Right kidney (tissue), 1 donor: ENCODE measurements around the gene KRTAP4-16.
"Not testable (repeated sequence)": the region's sequence is repeated elsewhere in the genome, so short reads cannot be mapped to it uniquely, and the experiment has no call there.

ENCODE experiments used
- DNase-seq: peaks from one replicate; pipeline ENCODE4 v3.0.0-alpha.2; 2016

KRTAP4-16 gene

GRCh38 chr17:41073676-41074075 lies 28.3 kb downstream of the KRTAP4-16 start:
- no peak for DNase-seq

- no peak for DNase-seq
These were observed 30.2 kb downstream of the KRTAP4-16 start for GRCh38 chr17:41071606-41072360.

- DNase-seq, result no peak
These were observed 33.0 kb downstream of the KRTAP4-16 start for GRCh38 chr17:41069031-41069430.

GRCh38 chr17:41067281-41067680 lies 34.7 kb downstream of the KRTAP4-16 start:
- no peak for DNase-seq

- DNase-seq, result no peak
These were observed 36.0 kb downstream of the KRTAP4-16 start, which contains the start of gene KRTAP2-4 for GRCh38 chr17:41065829-41066624. TSS of gene KRTAP2-4 (minus strand) at chr17:41065879. CDS start at chr17:41065845, 34 bp downstream.

- not testable (repeated sequence) for DNase-seq
These were observed 36.9 kb downstream of the KRTAP4-16 start for GRCh38 chr17:41065016-41065689.

GRCh38 chr17:41064301-41064700 lies 37.7 kb downstream of the KRTAP4-16 start:
- no peak for DNase-seq

- DNase-seq, result no peak
These were observed 38.6 kb downstream of the KRTAP4-16 start for GRCh38 chr17:41063449-41063848.

- no peak for DNase-seq
These were observed 40.0 kb downstream of the KRTAP4-16 start for GRCh38 chr17:41061964-41062363.

GRCh38 chr17:41060052-41060604 lies 41.9 kb downstream of the KRTAP4-16 start, which contains the start of gene KRTAP2-3:
TSS of gene KRTAP2-3 (minus strand) at chr17:41060114. CDS start at chr17:41060050, 64 bp downstream.
- no peak for DNase-seq

- DNase-seq, result not testable (repeated sequence)
These were observed 42.5 kb downstream of the KRTAP4-16 start for GRCh38 chr17:41059276-41060051.

- no peak for DNase-seq
These were observed 43.3 kb downstream of the KRTAP4-16 start for GRCh38 chr17:41058741-41059140.

GRCh38 chr17:41057547-41057946 lies 44.5 kb downstream of the KRTAP4-16 start:
- no peak for DNase-seq

GRCh38 chr17:41055130-41055529 lies 46.9 kb downstream of the KRTAP4-16 start, which contains the start of gene KRTAP2-2:
TSS of gene KRTAP2-2 (minus strand) at chr17:41055230. CDS start at chr17:41055211, 19 bp downstream.
- not testable (repeated sequence) for DNase-seq

GRCh38 chr17:41054556-41054955 lies 47.5 kb downstream of the KRTAP4-16 start:
- DNase-seq, result not testable (repeated sequence)

- no peak for DNase-seq
These were observed 48.0 kb downstream of the KRTAP4-16 start for GRCh38 chr17:41054025-41054424.

- DNase-seq, result no peak
These were observed 49.4 kb downstream of the KRTAP4-16 start for GRCh38 chr17:41052566-41052965.
